HG03025 (cell line): ENCODE data around the gene BCAT1.

Source experiments
- ATAC-seq: cut with Tn5 transposase; IDR thresholded peaks from one replicate; pipeline ENCODE4 v1.9.1; 2021; ENCODE audit warnings: mild to moderate bottlenecking, moderate library complexity; ENCODE audit not compliant: unreplicated experiment, low FRiP score

The BCAT1 gene

DNA sequence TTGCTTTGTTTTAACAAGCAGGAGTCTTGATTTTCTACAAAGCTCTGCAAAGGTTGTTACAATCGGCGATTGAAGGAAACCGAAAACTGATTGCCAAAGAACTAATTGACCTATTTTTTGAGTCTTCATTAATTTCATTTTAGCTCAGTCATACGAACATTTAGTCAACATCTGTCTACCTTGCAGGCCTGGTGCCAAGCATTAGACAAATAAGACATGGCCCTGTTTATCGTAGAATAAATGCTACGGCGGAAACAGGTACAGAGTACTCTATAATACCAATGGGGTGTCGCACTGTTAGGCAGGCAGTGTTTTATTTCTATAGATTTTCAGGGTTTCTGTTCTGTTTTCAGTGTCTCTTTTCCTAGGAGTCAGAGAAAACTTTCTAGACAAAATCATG is 171.5 kb downstream of the BCAT1 start:
- ATAC-seq = no peak

DNA sequence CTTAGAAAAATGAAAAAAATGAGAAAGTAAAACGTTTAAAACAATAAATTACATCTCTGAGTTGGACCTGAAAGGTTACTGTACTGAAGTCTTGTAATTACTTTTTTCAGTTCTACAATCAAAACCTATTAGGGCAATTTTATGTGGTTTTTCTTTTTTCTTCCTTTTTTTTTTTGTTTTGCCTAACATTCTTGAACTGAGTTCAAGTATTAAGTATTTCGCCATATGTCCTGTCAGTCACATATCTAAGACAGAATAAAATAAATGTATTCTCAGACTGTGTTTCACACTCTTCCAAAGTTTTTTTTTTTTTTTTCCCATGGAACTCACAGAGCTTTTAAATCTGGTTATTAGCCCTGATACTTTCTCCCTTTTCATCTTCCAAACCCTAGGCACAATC is 172.0 kb downstream of the BCAT1 start:
- ATAC-seq = no peak

DNA sequence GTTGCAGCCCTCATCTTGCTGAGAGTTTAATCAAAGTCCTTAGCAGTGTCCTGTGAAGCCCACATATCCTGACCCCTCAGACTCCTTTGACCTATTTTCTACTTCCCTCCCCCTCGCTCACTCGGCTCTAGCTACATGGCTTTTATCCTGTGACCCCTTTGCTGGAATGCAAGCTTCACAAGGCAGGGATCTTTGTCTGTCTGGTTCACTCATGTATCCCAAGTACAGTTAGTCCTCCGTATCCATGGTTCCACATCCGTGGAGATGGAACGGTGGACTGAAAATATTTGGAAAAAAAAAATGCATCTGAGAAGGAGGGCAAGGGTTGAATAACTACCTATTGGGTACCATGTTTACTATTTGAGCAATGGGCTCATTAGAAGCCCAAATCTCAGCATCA is 173.8 kb downstream of the BCAT1 start:
- no peak for ATAC-seq

DNA sequence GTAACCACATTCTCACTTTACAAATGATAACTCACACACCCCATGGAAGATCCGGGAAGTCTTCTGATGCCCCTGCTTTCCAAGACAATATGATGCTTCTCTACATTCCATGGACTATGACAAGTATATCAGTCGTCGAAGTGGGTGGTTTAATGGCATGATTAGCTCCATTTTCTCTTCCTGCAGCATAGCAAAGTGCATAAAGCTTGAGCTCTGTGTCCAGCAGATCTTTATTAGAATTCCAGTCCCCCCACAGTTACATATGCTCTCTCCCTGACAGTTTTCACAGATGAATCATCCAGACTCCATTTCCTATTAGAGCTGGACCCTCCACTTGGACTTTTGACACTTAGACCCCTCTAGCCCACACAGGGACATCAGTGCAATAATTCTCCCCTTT is 174.9 kb downstream of the BCAT1 start:
- no peak for ATAC-seq

DNA sequence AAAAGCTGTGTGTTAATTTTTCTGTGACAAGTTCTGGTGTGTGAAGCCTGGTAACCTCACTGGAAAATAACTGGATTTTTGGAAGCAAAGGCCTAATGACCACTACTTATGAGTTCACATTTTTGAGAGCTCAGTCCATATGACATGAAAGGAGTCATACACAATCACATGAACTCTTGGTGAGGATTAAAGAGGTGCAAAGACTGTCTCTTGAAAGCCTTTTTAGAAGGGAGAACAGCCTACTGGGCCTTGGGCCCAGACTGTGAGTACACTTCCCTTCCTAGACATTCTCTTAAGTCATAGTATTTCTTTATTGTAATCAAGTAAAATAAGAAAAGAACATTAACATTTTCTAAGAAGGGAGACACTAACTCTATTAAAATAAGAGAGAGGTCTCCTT is 176.1 kb downstream of the BCAT1 start:
- no peak for ATAC-seq

DNA sequence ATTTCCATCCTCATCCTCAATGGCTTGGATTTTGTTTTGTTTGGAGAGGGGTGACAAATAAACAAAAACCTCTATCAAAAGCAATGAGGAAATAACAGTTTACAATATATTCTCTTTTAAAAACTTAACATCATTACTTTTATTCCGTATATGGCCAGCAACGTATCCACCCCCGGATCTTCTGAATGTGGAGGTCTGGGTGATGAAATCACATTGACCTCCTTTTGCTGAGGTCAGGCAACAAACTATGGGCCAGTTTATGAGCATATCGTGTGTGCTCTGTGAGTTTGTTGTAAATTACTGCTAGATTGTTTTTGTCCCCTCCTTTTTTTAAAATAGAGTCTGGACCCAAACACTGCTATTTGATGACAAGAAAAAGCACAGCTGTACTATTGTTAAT is 178.1 kb downstream of the BCAT1 start:
- ATAC-seq = no peak

DNA sequence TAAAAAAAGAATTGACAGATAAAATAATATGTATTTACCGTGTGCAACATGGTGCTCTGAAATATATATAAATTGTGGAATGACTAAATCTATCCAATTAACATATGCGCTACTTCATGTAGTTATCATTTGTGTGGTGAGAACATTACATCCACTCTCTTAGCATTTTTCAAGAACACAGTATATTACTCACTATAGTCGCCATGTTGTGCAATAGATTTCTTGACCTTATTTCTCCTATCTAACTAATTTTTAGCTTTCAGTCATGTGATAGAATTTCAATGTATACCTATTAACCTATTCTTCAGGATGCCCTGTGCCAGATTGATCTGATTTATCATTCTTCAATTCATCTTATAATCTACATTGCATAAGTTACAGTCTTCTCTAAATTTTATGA is 178.6 kb downstream of the BCAT1 start:
- no peak for ATAC-seq

DNA sequence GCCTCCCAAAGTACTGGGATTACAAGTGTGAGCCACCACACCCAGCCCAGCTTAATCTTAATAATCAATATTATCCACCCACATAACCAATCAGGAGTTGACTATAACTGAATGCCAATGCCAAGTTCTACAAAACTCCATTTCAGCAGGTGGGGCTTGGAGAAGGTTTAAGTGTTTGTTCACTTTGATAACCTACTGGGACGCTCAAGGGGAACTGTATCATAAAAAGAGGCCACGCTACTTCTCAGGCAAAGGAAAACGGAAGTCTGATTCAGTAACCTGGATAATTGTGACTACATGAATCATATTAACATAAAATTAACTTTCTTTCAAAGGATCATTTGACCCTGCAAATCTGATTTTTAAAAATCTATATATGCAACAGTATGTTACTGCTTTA is 179.2 kb downstream of the BCAT1 start:
- no peak for ATAC-seq

DNA sequence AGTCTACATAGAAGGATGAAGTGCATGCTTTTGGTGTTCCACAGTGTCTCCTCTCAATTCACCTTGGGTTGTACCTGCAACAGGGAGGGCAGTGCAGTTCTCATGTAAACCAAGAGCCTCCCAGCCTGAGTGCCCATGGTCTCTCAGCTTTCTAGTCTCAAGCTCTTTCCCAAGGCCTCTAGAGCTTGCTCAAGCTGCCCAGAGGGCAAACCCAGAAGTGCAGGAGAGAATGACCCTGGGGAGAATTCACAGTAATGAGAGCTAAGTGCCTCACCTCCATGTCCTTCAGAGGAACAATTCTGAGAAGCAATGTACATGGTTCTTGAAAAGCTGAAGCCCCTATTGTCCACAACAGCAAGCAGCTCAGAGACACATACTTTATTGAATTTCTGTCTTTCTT is 180.5 kb downstream of the BCAT1 start:
- ATAC-seq = no peak

DNA sequence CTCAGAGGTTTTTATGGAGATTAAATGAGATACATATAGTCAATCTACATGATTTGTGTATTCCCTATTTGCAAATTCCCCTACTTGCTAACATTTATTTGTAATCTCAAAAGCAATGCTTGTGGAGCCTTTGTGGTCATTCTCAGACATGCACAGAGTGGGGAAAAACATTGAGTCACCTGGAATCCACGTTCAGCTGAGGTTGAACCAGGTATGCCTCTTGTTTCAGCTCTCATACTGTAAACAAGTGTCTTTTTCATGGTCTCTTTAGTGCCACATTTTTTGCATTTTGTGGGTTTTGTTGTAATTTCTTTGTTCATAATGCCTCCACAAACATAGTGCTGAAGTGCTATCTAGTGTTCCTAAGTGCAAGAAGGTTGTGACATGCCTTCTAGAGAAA is 181.9 kb downstream of the BCAT1 start:
- no peak for ATAC-seq

DNA sequence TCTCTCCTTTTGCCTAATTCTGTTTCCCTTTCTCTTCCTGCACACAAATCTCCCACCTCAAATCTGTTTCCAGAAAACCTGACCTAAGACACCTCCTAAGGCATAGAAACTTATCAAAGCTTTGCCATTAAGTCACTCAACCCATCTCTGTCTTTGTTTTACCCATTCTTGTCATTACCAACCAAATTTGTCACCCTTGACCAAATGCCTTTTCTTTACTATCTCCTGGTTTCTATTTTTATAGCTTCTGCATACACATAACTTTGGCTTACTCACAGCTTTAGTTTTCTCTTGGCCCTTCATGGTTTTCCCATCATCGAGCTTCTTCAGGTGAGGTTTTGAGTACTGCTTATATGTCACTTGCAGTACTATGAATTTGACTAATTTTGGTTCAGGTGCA is 184.2 kb downstream of the BCAT1 start:
- ATAC-seq = no peak

DNA sequence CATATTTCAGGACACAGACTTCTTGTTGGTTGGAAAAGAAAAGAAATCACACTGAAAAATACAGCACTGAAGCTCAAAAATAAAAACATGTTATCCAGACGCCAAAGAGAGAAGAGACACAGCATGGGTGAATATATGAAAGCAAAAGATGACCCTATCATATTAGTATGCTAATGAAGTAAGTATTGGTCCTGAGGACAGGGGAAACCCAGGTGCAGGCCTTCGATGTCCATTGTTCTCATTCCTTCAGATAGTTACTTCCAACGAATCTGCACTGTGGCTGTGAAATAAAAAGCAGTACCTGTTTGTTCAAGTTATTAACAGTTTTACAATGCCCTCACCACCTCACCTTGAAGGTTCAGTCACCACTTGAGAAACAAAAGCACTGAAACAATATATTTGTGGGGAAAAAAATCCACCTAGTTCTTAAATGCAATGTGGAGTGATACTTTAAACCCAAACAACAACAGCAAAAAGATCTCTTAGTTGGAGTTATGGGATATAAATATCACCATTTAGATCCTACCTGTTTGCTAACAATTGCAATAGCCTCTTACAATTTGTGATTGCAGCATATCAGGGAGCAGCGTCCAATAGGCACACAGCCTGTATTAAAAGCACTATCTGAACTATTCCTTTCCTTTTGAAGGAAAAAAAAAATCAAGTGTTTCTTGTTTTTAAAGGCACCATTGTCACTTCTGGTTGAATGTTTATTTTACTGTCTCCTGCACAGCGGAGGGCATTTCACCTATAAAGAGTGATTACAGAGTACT is 188.1 kb downstream of the BCAT1 start:
- ATAC-seq = no peak

DNA sequence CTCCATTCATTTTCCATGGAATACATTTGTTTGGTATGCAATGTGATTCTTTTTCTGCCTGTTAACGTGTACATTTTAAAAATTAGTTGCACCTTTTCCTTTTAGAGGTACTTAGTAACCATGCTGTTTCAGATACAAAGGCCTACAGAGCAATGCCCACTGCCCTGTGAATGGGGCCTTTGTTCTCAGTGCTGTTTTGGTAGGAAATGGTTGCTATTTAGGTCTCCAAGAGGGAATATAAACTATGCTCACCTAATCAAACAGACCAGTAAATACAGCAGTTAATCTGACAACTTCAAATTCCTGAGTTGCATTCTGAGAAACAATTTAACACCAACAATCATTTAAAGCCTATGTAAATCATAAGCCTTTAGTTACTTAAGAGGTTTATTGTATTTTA is 188.7 kb downstream of the BCAT1 start:
- ATAC-seq = no peak
